Astrocyte of the spinal cord (primary cell): ENCODE data around the gene IFITM5.

Experiments
- DNase-seq: peaks from one replicate; pipeline ENCODE4 v3.0.0; 2011; ENCODE audit warnings: low read depth, low spot score
- H3K4me3 ChIP-seq: 2 replicates; pipeline ENCODE4 v1.5.1; 2011; ENCODE audit warnings: low read depth, mild to moderate bottlenecking, low read length, moderate library complexity
- in situ Hi-C: cut with HindIII; loops from 2 replicates; pipeline ENCODE4 v1.10.0; 2017; ENCODE audit warnings: low sequenced_read_pairs
- TF ChIP-seq, protein P1 (sequence below): IDR thresholded peaks from 2 replicates; pipeline ENCODE4 v1.5.1; 2012; ENCODE audit warnings: low read depth, mild to moderate bottlenecking, low read length, inconsistent platforms

Gene IFITM5

DNA sequence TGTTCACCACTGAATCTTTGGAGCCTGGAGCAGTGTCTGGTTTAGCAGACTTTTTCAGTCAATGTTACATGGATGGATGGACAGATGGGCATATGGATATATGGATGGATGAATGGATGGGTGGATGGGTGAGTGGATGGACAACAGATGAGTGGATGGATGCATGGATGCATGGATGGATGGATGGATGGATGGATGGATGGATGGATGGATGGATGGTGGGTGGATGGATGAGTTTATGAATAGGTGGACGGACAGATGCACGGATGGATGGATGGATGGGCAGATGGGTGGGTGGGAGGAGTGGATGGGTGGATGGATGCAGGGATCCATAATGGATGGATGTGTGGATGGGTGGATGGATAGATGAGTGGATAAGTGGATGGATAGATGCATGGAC is 43.5 kb downstream of the IFITM5 start:
- in situ Hi-C loops, result no loop called here
- no peak overlapping the region for H3K4me3 ChIP-seq
- TF ChIP-seq, protein P1, sequence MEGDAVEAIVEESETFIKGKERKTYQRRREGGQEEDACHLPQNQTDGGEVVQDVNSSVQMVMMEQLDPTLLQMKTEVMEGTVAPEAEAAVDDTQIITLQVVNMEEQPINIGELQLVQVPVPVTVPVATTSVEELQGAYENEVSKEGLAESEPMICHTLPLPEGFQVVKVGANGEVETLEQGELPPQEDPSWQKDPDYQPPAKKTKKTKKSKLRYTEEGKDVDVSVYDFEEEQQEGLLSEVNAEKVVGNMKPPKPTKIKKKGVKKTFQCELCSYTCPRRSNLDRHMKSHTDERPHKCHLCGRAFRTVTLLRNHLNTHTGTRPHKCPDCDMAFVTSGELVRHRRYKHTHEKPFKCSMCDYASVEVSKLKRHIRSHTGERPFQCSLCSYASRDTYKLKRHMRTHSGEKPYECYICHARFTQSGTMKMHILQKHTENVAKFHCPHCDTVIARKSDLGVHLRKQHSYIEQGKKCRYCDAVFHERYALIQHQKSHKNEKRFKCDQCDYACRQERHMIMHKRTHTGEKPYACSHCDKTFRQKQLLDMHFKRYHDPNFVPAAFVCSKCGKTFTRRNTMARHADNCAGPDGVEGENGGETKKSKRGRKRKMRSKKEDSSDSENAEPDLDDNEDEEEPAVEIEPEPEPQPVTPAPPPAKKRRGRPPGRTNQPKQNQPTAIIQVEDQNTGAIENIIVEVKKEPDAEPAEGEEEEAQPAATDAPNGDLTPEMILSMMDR, result no peak
- DNase-seq, result no peak

DNA sequence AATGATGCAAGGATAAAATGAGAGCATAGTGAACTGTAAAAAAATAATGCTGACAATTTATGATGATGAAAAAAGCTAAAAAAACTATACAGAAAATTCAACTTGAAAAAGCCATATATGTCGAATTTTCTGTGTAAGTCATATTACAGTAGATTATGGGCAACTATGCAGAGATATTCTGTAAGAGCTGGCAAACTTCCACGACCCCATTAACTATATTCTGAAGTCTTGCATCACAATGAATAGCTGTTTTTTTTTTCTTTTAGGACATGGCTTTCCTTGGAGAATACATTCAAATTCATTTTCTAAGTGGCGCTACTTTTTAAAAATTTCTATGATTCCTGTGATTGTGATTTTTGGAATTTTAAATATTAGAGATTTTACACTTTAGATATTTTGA is 44.1 kb downstream of the IFITM5 start:
- no peak overlapping the region for H3K4me3 ChIP-seq
- in situ Hi-C loops, result no loop called here
- TF ChIP-seq, protein P1, result no peak
- DNase-seq, result no peak

DNA sequence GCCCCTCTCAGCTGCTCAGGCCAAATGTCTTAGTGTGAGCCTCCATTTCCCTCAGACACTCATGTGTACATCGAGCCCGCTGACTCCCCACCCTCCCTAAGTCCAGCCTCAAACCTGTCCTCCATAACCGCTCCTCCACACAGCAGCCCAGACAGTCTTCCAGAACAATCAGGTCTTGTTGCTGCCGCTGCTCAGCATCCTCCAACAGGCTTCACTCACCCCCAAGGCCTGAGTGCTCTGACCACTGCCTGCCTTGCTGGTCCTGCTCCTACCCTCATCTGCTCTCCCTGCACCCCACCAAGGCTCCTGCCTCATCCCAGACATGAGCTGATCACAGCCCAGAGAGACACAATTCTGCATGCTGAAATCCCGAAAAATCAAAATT is 45.4 kb downstream of the IFITM5 start:
- TF ChIP-seq, protein P1, result no peak
- no peak overlapping the region for H3K4me3 ChIP-seq
- no peak for DNase-seq
- in situ Hi-C loops, result no loop called here

DNA sequence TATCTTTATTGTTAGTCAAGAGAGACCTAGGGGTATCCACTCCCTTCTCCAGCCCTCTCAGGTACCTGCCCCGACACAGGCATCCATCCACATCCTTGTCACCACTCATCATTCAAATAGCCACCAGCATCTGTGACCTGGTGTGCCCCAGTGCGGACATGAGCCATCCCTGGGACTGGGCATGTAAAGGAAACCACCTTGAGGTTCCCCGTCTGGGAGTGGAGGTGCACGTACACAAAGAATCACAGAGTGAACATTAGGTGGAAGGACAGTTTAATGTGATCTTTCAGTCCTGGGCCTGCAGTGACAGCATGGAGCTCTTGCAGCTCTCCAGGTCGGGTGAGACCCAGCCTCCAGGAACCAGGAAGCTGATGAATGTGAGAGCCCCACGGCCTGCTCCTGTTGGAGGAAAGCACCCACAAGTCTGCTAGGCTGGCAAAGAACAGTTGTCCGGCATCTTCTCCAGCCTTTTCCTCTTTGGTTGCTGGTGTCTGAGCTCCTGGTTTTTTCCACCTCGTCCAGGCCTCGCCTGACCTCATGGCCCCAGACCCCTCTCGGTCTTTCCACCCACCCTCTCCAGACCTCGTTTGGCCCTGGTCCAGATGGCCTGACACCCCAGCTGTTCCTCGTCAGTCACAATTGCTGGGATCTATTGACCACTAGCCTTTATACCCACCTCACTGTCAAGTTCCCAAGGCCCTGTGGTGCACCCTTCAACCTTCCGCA is 46.0 kb downstream of the IFITM5 start:
- DNase-seq, result no peak
- in situ Hi-C loops, result no loop called here
- TF ChIP-seq, protein P1, result no peak
- H3K4me3 ChIP-seq, result no peak overlapping the region

DNA sequence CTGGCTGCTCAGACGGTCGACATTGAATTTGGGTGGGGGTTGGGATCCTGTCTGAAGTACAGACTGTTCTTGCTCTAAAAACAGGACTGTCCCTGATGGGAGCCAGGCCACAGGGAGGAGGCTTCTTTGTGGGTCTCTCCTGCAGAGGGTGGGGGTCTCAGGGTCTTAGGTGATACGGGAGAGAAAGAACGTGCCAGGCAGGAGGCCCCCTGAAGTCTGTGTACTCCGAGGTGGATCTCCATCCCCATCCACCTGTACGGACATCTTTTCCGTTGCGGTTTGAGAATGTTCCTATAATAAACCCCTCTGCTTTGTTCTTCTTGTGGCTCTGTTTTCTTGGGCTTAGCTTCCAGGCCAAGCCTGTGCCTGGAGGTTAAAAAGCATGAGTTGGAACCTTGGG is 46.7 kb downstream of the IFITM5 start:
- TF ChIP-seq, protein P1, result no peak
- DNase-seq, result no peak
- in situ Hi-C loops, result no loop called here
- H3K4me3 ChIP-seq, result no peak overlapping the region

DNA sequence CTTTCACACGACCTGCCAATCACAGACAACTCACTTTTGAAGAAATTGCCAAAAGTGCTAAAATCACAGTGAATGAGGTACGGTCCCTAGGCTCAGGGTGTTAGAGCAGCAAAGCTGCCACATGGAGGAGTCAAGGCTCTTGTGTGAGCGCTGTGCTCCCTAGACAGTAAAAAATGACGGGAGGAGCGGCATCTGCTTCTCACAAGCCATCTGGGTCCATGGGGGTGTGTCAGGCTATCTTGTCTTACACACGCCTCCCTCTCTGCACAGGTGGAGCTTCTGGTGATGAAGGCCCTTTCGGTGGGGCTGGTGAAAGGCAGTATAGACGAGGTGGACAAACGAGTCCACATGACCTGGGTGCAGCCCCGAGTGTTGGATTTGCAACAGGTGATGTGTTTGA is 47.8 kb downstream of the IFITM5 start:
- in situ Hi-C loops, result no loop called here
- DNase-seq, result no peak
- TF ChIP-seq, protein P1, result no peak
- no peak overlapping the region for H3K4me3 ChIP-seq
